Measurements from ENCODE around the gene TUT4.
A peak's percentile ranks its signal among the peaks of the same experiment; 100 is the strongest.
"Not testable (repeated sequence)": the region's sequence is repeated elsewhere in the genome, so short reads cannot be mapped to it uniquely, and the experiment has no call there.

TUT4 gene, protein sequence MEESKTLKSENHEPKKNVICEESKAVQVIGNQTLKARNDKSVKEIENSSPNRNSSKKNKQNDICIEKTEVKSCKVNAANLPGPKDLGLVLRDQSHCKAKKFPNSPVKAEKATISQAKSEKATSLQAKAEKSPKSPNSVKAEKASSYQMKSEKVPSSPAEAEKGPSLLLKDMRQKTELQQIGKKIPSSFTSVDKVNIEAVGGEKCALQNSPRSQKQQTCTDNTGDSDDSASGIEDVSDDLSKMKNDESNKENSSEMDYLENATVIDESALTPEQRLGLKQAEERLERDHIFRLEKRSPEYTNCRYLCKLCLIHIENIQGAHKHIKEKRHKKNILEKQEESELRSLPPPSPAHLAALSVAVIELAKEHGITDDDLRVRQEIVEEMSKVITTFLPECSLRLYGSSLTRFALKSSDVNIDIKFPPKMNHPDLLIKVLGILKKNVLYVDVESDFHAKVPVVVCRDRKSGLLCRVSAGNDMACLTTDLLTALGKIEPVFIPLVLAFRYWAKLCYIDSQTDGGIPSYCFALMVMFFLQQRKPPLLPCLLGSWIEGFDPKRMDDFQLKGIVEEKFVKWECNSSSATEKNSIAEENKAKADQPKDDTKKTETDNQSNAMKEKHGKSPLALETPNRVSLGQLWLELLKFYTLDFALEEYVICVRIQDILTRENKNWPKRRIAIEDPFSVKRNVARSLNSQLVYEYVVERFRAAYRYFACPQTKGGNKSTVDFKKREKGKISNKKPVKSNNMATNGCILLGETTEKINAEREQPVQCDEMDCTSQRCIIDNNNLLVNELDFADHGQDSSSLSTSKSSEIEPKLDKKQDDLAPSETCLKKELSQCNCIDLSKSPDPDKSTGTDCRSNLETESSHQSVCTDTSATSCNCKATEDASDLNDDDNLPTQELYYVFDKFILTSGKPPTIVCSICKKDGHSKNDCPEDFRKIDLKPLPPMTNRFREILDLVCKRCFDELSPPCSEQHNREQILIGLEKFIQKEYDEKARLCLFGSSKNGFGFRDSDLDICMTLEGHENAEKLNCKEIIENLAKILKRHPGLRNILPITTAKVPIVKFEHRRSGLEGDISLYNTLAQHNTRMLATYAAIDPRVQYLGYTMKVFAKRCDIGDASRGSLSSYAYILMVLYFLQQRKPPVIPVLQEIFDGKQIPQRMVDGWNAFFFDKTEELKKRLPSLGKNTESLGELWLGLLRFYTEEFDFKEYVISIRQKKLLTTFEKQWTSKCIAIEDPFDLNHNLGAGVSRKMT (N-terminal part only)

DNA sequence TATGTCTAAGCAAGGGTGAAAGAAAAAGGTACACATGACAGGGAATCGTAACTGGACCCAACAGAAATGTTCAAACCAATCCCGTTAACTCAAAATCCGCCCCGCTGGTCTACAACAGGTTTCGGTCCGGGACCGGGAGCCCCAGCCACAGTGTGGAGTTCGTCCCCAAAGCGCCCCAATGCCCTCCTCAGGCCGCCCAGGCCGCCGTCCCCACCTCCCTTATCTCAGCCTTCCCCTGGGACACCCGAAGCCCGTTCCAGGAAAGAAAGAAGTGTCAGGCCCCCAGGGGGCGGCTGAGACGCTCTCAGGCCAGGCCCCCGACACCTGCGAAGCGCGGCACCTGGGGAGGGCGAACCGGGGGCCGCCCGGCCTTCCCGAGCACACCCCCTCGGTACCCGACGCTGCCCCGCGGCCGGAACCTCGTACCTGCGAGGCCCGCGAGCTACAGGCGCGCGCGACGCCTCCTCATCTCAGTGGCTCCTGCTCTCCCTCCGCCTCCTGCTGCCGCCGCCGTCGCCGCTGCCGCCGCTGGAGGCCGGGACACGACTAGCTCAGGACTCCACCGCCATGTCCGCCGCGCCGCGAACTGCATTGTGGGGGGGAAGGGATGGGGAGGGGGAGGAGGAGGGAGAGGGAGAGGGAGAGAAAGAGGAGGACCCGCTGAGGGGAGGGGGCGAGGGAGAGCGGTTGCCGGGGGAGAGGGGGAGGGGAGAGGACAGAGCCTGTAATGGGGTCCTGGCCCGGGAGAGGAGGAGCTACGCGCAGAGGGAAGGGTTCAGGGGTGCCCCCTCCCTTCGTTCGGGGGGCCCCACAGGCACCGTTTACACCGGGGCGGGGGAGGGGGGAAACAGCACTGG, at the start of gene TUT4:
Gene TUT4 (minus strand): TSS at position 588 of the 857 bp plus-strand sequence. CDS start 26,812 bp downstream, outside the sequence.
- peak in 1 of 2 experiments; percentile 43 for DNase-seq

DNA sequence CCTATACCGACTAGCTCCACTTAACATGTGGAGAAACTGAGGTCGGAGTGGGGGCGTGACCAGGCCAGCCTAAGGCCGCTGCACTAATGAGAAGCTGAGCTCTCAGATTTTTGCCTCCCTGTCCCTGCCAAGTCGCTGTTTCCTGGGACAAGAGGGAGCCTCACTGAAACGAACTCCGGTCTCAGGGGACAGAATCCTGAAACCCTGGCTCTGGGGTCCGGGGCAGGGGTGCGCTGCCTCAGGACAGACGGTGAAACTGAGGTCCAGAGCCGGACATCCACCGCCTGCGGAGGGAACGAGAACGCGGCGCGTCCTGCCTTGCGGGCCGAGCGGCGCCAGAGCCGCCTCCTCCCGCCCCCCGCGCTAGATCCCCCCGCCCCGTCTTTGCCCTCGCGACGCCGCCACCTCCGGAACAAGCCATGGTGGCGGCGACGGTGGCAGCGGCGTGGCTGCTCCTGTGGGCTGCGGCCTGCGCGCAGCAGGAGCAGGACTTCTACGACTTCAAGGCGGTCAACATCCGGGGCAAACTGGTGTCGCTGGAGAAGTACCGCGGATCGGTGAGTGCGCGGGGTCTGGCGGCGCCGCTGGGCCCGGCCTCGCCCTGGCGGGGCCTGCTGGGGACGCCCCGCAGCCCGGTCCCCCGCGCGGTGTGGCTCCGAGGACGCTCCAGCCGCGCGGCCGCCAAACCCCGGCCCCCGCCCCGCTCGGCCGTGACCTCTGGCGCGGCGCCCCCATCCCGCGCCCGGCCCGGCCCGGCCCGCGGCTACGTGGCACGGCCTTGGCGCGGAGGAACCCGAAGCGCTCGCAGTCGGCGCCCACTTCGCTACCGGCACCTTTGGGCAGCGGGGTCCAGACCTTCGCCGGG, 49.3 kb upstream of the TUT4 start, which contains the start of gene GPX7:
Gene GPX7 (plus strand): TSS at position 381 of the 865 bp plus-strand sequence. CDS start 39 bp downstream, at position 420.
- peak; percentile 22 to 33 for DNase-seq

DNA sequence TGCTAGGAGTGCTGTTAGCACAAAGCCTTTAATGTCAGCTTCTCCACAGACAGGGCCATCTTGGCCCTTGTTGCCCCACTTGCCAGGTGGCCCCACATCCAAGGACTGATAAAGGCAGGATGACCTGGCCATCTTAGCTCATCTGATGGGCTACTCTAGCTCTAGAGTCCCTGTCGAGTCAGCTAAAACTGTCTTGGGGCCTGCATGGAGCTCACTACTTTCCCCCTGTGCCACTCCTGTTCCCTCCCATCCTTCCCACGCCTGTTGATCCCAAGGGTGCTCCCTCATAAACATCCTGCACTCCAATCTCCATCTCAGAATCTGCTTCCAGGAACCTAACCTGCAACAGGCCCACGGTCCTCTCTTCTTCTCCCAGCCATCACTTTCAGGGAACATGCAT, 48.6 kb upstream of the TUT4 start:
- DNase-seq, result no peak

DNA sequence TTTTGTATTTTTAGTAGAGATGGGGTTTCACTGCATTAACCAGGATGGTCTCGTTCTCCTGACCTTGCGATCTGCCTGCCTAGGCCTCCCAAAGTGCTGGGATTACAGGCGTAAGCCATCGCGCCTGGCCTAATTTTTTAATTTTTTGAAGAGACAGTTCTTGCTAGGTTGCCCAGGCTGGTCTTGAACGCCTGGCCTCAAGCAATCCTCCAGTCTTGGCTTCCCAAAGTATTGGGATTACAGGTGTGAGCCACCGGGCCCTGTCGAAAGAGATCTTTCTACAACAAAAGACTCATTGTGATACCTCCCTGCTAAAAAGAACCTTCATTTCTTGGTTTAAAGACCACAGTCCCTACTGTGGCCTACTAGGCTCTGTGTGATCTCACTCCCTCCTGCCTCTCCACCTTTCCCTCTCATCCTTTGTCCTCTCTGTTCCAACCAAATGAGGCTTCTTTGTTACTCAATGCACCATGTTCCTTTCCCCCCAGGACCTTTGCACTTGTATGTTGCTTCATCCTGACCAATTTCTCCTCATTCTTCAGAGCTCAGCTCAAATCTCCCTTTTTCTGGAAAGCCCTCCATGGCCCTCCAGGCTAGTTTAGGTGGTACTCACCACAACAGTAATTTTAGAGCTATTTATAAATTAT, 47.8 kb upstream of the TUT4 start:
- DNase-seq, result no peak

DNA sequence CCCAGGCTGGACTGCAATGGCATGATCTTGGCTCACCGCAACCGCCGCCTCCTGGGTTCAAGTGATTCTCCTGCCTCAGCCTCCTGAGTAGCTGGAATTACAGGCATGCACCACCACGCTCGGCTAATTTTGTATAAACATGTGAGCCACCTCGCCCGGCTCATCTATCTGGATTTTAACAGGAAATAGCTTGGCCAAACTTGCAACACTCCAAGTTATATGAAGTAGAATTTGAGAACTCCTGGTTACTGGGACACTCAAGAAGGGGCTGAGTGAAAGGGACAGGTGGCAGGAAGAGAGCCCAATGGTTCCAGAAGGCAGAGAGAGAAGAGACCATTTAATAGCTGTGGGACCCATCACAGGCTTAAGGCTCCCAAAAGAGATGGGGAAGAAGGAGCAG, 46.3 kb upstream of the TUT4 start:
- DNase-seq, result no peak

DNA sequence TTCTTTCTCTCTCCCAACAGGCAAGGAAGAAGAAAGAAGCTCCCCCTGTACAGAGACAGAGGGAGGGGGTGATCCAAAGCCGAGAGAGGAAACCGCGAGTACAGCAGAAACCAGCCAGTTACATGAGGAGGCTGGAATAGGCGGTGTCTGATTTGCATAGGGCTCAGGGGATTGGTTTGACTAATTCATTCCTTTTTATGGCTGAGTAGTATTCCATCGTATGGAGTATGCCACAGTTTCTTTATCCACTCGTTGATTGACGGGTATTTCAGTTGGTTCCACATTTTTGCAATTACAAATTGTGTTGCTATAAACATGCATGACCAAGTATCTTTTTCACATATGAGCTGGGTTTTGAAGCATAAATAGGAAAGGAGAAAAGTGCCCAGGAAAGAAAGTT, 45.8 kb upstream of the TUT4 start:
- no peak for DNase-seq

DNA sequence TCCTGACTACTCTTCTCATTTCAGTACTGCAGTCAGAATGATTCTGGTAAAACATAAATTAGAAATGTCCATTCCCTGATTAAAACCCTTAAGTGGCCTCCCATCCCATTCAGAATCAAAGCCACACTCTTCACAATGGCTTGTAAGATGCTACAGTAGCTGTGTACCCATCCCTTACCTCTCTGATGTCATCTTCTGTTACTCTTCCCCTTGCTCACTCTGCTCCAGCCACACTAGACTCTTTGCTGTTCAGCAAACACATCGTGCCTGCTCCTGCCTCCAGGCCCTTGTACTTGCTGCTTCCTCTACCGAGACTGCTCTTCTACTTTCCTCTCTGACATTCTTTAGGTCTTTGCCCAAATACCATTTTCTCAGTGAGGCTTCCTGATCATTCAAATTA, 45.0 kb upstream of the TUT4 start:
- no peak for DNase-seq

DNA sequence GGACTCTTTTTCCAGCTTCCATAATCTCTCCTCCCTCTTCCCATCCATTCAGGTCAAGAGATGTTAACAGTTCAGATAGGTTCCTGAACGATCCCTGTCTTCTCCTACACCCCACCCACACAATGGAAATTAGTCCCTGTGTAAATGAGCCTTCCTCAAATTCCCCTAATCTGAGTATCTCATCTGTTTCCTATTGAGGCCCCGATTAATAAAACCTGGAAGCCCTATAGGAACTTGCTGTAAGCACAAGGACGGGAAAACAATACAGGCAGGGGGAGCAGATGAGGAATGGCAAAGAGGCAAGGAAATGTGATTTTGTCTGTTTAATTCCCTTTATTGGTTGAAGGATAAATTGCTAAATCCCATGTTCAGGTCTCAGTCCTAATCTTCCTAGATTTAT, 42.2 kb upstream of the TUT4 start:
- DNase-seq, result no peak

DNA sequence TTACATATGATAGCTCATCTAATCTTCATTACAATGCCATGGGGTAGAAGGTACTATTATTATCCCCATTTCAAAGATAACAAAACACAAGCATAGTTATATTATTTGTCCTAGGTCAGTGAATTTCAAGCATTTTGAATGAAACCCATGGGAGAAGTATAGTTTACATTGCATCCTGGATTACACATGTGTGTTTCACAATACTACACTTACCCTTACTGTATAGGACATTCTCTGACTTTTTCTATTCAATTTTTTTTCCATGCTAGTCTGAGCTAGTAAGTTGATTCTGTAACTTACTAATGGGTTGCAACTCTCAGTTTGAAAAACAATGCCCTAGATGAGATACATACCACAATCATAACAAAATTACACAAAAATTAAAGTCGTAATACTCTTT, 40.6 kb upstream of the TUT4 start:
- DNase-seq, result peak; percentile 20 to 40

DNA sequence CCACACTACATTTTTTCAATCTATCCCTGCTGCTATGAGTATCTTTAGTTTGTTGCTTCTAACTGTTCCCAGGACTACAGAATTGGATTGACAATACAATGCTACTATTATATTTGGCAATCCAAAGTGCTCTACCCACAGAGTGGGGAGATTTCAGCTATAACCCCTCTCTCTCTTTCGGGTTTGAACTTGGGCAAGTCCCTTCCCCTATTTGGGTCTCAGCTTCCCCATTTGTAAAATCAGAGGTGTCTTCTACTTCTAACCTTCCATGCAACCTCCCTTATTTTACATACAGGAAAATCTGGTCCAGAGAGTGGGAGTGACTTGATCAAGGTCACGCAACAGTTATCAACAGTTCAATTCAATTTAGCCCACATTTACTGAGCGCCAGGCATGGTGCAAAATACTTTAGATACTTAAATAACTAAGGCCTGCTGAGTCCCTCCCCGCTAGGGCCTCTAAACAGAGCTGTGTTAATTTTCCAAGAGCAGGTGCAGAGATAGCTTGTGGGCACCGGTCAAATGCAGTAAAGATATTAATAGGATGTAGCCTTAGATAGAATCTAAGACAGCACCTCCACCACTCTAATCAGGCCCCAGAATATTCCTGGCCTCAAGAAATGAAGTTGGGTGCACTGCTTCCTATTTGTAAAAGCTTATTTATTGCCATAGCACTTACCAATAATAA, 39.9 kb upstream of the TUT4 start:
- no peak for DNase-seq

DNA sequence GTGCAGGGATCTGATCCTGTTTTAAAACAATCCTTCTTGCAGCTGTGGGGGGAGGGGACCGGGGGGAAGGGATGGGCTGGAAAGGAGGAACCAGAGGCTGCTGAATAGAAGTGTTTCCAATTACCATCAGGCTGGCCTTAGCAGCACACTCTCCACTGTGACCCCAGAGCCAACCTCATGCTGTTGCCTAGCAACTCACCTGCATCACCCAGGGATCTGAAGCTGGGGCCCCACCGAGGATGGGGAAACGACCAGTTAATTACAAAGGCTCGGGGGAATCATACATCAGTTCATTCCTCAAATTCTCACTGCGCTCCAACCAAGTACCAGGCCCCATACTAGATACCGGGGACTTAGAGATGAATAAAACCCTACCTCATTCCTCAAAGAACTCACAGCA, 37.4 kb upstream of the TUT4 start:
- DNase-seq, result no peak

DNA sequence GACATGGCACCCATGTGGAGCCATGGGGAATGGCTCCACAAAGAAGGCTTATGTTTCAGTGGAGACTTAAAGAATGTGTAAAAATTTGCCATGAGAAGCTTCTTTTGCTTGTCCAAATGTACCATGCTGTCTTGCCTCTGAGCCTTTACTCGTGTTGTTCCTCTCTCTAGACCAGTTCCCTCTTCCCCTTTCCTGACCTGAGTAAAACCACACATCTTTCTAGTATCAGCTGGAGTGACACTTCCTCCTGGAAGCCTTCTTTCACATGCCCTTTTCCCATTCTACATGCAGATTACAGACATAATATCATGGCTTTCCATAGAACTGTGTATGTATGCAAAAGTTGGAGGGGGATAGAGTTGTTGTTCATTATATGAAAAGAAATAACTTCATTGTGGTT, 35.6 kb upstream of the TUT4 start:
- DNase-seq, result peak; percentile 47 to 54

DNA sequence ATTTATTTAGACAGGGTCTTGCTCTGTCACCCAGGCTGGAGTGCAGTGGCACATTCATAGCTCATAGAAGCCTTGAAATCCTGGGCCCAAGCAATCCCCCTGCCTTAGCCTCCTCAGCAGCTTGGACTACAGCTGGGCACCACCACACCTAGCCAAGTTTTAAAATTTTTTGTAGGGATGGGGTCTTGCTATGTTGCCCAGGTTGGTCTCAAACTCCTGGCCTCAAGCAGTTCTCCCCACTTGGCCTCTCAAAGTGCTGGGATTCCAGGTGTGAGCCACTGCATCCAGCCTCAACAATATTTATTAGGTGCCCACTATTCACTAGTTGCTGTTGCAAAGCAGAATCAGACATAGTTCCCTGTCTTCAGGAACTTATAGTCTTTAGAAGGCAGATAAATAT, 35.1 kb upstream of the TUT4 start:
- no peak for DNase-seq

DNA sequence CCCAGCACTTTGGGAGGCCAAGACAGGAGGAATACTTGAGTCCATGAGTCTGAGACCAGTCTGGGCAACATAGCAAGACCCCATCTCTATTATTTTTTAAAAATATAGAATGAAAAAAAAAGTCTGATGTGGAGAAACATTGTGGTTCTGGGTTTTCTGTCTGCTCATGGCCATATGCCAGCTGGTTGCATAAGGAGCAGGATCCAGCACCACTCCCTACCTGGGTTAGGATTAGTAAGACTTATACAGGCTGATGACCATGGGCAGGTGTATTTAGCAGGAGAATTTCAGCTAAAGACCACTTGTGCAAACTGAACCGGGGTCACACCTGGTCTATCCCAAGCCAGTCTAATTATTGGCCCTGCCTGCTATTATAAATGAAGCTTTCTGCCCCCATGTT, 32.6 kb upstream of the TUT4 start:
- no peak for DNase-seq

DNA sequence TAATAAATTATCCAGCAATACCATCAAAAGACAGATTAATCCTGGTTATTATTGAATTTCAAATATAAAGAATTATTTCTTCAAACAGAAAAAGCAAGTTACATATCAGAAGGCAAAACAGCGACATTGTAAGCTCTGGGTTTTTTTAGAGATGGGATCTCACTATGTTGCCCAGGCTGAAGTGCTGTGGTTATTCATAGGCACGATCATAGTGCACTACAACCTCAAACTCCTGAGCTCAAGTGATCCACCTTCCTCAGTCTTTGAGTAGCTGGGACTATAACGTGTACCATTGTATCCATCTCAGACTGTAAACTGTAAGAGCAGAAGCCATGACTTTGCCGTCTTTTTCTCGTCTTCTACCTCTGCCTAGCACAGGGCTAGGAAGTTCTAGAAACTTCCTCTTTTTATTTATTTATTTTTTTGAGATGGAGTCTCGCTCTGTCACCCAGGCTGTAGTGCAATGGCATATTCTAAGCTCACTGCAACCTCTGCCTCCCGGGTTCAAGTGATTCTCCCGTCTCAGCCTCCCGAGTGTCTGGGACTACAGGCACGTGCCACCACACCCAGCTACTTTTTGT, 29.3 kb upstream of the TUT4 start:
- DNase-seq, result no peak

DNA sequence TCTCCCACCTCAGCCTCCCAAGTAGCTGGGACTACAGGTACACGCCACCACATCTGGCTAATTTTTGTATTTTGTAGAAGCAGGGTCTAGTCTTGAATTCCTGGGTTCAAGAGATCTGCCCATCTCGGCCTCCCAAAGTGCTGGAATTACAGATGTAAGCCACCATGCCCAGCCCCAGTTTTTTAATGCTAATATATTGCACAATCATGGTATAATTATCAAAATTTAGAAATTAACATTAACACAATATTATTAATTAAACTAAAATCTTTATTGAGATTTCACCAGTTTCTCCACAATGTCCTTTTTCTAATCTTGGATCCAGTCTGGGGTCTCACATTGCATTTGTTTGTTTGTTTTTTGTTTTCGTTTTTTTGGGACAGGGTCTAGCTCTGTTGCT, 27.4 kb upstream of the TUT4 start:
- DNase-seq, result no peak

DNA sequence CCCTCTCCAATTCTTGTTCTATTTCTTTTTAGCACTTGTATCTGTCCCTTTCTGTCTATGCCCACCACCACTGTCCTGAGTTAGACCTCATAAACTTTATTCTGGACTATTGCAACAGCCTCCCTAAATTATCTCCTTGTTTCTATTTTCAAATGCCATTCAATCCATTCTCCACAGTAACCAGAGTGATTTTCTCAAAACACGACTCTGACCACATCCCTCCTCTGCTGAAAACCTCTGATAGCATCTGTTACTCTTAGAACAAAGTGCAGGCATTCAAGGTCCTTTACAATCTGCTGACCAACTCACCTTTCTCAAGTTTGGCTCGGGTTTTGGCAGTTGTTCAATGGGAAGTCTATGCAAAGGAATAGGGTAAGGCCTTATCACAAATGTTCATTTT, 26.5 kb upstream of the TUT4 start:
- no peak for DNase-seq

DNA sequence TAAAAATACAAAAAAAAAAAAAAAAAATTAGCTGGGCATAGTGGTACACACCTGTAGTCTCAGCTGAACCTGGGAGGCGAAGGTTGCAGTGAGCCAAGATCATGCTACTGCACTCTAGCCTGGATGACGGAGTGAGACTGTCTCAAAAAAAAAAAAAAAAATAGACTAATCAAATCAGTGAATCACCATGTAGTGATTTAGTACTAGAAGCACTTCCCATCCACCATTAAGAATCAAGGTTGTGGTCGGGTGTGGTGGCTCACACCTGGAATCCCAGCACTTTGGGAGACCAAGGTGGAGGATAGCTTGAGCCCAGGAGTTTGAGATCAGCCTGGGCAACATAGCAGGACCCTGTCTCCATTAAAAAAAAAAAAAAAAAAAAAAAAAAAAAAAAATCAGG, 25.2 kb upstream of the TUT4 start:
- not testable (repeated sequence) for DNase-seq

DNA sequence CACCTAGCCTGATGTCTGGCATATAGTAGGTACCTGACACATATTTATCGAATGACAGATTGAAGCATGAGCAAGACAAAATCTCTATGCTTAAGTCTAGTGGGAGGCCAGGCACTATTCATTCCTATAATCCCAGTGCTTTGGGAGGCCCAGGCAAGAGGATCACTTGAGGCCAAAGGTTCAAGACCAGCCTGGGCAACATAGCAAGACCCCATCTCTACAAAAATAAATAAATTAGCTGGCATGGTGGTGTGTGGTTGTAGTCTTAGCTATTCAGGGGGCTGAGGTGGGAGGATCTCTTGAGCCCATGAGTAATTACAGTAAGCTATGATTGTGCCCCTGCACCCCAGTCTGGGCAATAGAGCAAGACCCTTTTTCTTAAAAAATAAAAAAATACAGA, 23.2 kb upstream of the TUT4 start:
- DNase-seq, result no peak

DNA sequence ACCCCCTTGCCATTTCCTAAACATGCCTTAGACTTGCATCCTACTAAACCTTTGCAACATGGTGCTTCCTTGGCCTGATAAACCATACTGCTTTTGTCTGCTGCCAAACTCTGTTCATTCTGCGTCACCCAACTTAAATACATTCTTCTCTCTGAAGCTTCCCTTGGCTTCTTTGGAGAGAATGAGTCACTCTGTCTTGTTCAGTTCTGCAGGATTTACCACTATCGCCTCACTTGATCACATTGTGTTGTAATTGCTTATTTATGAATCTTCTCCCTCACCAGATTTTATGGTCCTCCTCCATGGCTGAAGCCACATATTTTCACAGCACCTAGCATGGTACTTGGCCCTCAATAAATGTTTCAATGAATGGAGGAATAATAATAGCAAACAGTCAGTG, 21.7 kb upstream of the TUT4 start:
- DNase-seq, result no peak

Data from AML-193 (cell line).